Adrenal gland (tissue), 5 donors: ENCODE data around the gene GGT5.

Experiments
- POLR2A ChIP-seq, 2 donors: fragments of 450-650 bp; IDR thresholded peaks; one replicate each; pipeline ENCODE4 v1.6.1; 2017; ENCODE audit warnings: antibody characterized with exemption in 2 of 2, mild to moderate bottlenecking in 2 of 2, moderate library complexity in 1 of 2
- TF ChIP-seq, protein P1 (sequence below), 6 experiments: fragments of 450-650 bp in 4 of 6; fragments of 200-600 bp in 2 of 6; sonication (generic) in 1 of 6; IDR thresholded peaks; 1 replicate in 5 of 6; 2 replicates in 1 of 6; pipeline versions ENCODE4 v1.5.1 to v1.8.0; 2016 to 2021; ENCODE audit warnings: antibody characterized with exemption in 6 of 6, mild to moderate bottlenecking in 2 of 6, moderate library complexity in 1 of 6
- donor health status: DM: no; HTN: no; CAD: no.

DNA sequence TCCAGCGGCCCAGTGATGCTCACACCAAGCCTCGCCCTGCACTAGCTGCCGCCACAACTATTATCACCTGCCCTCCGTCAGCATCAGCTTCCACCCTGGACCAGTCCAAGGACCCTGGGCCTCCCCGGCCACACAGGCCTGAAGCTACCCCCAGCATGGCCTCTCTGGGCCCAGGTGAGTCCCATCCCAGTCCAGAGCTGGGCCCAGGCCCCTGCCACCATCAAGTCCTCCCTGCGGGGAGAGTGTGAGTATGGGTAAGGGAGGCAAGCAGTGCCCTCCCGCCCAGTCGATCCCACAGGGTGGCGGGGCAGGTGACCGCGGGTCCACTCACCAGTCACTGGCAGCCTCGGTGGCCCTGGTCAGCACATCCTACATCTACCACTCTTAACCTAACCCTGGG lies 73.1 kb downstream of the GGT5 start:
- TF ChIP-seq, protein P1, sequence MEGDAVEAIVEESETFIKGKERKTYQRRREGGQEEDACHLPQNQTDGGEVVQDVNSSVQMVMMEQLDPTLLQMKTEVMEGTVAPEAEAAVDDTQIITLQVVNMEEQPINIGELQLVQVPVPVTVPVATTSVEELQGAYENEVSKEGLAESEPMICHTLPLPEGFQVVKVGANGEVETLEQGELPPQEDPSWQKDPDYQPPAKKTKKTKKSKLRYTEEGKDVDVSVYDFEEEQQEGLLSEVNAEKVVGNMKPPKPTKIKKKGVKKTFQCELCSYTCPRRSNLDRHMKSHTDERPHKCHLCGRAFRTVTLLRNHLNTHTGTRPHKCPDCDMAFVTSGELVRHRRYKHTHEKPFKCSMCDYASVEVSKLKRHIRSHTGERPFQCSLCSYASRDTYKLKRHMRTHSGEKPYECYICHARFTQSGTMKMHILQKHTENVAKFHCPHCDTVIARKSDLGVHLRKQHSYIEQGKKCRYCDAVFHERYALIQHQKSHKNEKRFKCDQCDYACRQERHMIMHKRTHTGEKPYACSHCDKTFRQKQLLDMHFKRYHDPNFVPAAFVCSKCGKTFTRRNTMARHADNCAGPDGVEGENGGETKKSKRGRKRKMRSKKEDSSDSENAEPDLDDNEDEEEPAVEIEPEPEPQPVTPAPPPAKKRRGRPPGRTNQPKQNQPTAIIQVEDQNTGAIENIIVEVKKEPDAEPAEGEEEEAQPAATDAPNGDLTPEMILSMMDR (IDR thresholded peaks at IDR 0.05) = no peak
- TF ChIP-seq POLR2A (IDR thresholded peaks at IDR 0.05) = no peak
